B cell (primary cell): Measurements from ENCODE around the gene SARS2. TPM values are rescaled to one million over a fixed set of nuclear protein-coding genes. Genes with fewer than 3 reads are reported as not detected.

Experiments
- ATAC-seq: fragments of 200-7000 bp; cut with Tn5 transposase; one replicate; pipeline ENCODE4 v1.10.0; 2021; ENCODE audit warnings: low read depth, mild to moderate bottlenecking, moderate number of reproducible peaks, moderate library complexity
- CTCF ChIA-PET: fragments of 350-600 bp; sonication (Branson Sonifier 250); formaldehyde crosslinking; loops from one replicate; lab custom pipeline; 2021; ENCODE audit warnings: antibody characterized with exemption, inconsistent platforms; lab: Charles Lee
- POLR2A ChIA-PET: fragments of 350-600 bp; sonication (Branson Sonifier 250); formaldehyde crosslinking; loops from one replicate; lab custom pipeline; 2021; ENCODE audit warnings: antibody characterized with exemption; lab: Charles Lee
- DNase-seq: peaks from one replicate; pipeline ENCODE4 v3.0.0; 2013
- H2AFZ ChIP-seq: 2 replicates; pipeline ENCODE4 v1.6.1; 2012; ENCODE audit warnings: mild to moderate bottlenecking, low read depth, low read length; ENCODE audit not compliant: insufficient read depth, poor library complexity, severe bottlenecking
- H3K27ac ChIP-seq, 2 donors: 1 replicate in 1 of 2; 2 replicates in 1 of 2; pipeline ENCODE4 v1.5.1; 2012 to 2013; ENCODE audit warnings: low read length in 2 of 2, mild to moderate bottlenecking in 2 of 2, moderate library complexity in 1 of 2
- H3K27me3 ChIP-seq, 4 experiments: fragments of 200-600 bp in 1 of 4; sonication (generic) in 1 of 4; replicated peaks in 1 of 4; 1 replicate in 2 of 4; 2 replicates in 2 of 4; pipeline versions ENCODE4 v1.6.1 to v1.7.0; 2013 to 2016; ENCODE audit warnings: low read length in 3 of 4, mild to moderate bottlenecking in 2 of 4, mixed read lengths in 1 of 4, moderate library complexity in 1 of 4; ENCODE audit not compliant: insufficient read depth in 4 of 4, control insufficient read depth in 3 of 4; ENCODE audit errors: control extremely low read depth in 1 of 4
- H3K36me3 ChIP-seq, 2 experiments: replicated peaks in 1 of 2; 1 replicate in 1 of 2; 2 replicates in 1 of 2; pipeline versions ENCODE4 v1.6.1 to v1.7.1; 2013; ENCODE audit warnings: low read length in 1 of 2; ENCODE audit not compliant: insufficient read depth in 2 of 2, control insufficient read depth in 1 of 2; ENCODE audit errors: control extremely low read depth in 1 of 2, extremely low read depth in 1 of 2
- H3K4me1 ChIP-seq, 2 donors: fragments of 200-600 bp in 1 of 2; sonication (generic) in 1 of 2; 1 replicate in 1 of 2; 2 replicates in 1 of 2; pipeline versions ENCODE4 v1.5.1 to v1.6.1; 2013 to 2017; ENCODE audit warnings: low read length in 2 of 2; ENCODE audit not compliant: control insufficient read depth in 2 of 2, insufficient read depth in 2 of 2
- H3K4me2 ChIP-seq: replicated peaks from 2 replicates; pipeline ENCODE3; 2012; ENCODE audit warnings: mild to moderate bottlenecking, low read depth, low read length; ENCODE audit not compliant: poor library complexity, severe bottlenecking
- H3K4me3 ChIP-seq, 5 experiments: fragments of 200-600 bp in 1 of 5; sonication (generic) in 1 of 5; 1 replicate in 3 of 5; 2 replicates in 2 of 5; pipeline versions ENCODE4 v1.5.1 to v1.7.0; 2011 to 2016; ENCODE audit warnings: low read length in 4 of 5, mild to moderate bottlenecking in 4 of 5, low read depth in 2 of 5, control low read depth in 1 of 5, moderate library complexity in 1 of 5; ENCODE audit not compliant: insufficient read depth in 1 of 5; ENCODE audit errors: control extremely low read depth in 1 of 5, extremely low read depth in 1 of 5
- H3K79me2 ChIP-seq: fragments of 200-600 bp; sonication (generic); one replicate; pipeline ENCODE4 v1.6.0; 2016; ENCODE audit warnings: low read length; ENCODE audit not compliant: control insufficient read depth, insufficient read depth
- H3K9ac ChIP-seq: fragments of 200-600 bp; sonication (generic); 2 replicates; pipeline ENCODE4 v1.6.1; 2017; ENCODE audit warnings: mild to moderate bottlenecking, low read length, moderate library complexity
- H3K9me3 ChIP-seq, 3 donors: one replicate each; pipeline versions ENCODE4 v1.6.1 to v1.7.1; 2013; ENCODE audit warnings: low read length in 2 of 3; ENCODE audit not compliant: control insufficient read depth in 2 of 3, insufficient read depth in 1 of 3; ENCODE audit errors: control extremely low read depth in 1 of 3
- H4K20me1 ChIP-seq: 2 replicates; pipeline ENCODE4 v1.6.0; 2012; ENCODE audit warnings: mild to moderate bottlenecking, low read length; ENCODE audit not compliant: insufficient read depth, control insufficient read depth, poor library complexity, severe bottlenecking
- H3K27ac Mint-ChIP-seq: one replicate; pipeline ENCODE4 v1.8.0; 2021; ENCODE audit warnings: mixed read lengths
- H3K27me3 Mint-ChIP-seq: one replicate; pipeline ENCODE4 v1.8.0; 2021; ENCODE audit warnings: mixed read lengths
- H3K4me1 Mint-ChIP-seq: one replicate; pipeline ENCODE4 v1.8.0; 2021; ENCODE audit warnings: mixed read lengths
- H3K4me3 Mint-ChIP-seq: one replicate; pipeline ENCODE4 v1.8.0; 2021; ENCODE audit warnings: mixed read lengths
- H3K9me3 Mint-ChIP-seq: one replicate; pipeline ENCODE4 v1.8.0; 2022; ENCODE audit warnings: mixed read lengths; ENCODE audit not compliant: insufficient read depth
- EZH2 ChIP-seq: IDR thresholded peaks from 2 replicates; pipeline ENCODE4 v1.6.1; 2012; ENCODE audit warnings: borderline replicate concordance, low read depth, mild to moderate bottlenecking, moderate library complexity, low read length; ENCODE audit not compliant: insufficient read depth, poor library complexity, severe bottlenecking
- WGBS: methylation state at CpG from one replicate; pipeline ENCODE4 v1.1.5; 2013; ENCODE audit warnings: missing lambda C conversion rate; ENCODE audit not compliant: insufficient coverage; 5-methylcytosine and 5-hydroxymethylcytosine counted together
- intact Hi-C: fragments of 100-400 bp; cut with micrococcal nuclease; formaldehyde crosslinking; loops from one replicate; pipeline ENCODE4 v1.10.0; 2022
- polyA plus RNA-seq: library from polyadenylated mRNA; depleted of rRNA; stranded (reverse); fragments of >200 nt; gene quantifications from 2 replicates; pipeline ENCODE4 v1.2.3, GENCODE V29; 2012
- total RNA-seq, 2 donors: library from RNA; stranded (reverse); fragments of 120-200 nt in 1 of 2; gene quantifications; 1 replicate in 1 of 2; 2 replicates in 1 of 2; pipeline versions ENCODE4 v1.2.3 to v1.2.4, GENCODE V29; 2013 to 2022
- TF ChIP-seq, protein P1 (sequence below): fragments of 200-600 bp; IDR thresholded peaks from one replicate; pipeline ENCODE4 v1.8.0; 2022; ENCODE audit warnings: antibody characterized with exemption, mild to moderate bottlenecking

The SARS2 gene
- total and polyA plus RNA-seq, 2 donors (not counting 1 experiment from before 2014, with no cell fraction given) = 38.1 to 65.9 TPM

DNA sequence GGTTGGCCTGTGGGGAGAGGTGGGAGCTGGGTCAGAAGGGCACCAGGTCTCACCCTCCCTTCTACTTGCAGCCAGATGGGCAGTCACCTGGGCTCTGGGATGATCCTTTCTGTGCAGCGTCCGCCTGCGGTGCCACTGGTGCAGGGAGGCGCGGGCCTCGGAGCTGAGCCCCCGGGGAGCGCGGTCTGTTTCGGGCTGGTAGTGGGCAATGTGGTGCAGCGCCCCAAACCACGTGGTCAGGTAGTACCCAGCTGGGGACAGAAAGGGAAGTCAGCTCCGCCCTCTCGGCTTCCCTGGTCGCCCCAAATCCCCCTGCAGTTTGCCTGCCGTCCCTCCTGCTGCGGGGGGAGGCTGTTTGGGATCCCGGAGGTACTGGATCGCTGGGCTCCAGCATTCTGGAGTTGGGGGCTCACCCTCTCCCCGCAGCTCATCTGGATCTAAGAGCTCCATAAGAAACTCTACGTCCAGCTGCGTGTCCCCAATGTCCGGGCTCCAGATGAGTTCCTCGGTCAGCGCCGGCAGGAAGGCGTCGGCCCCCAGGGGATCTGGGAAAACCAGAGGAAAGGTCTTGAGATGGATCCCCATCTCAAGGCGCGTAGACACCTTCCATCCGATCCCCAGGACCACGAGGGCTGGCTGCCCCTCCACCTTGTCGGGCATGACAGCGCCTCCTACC lies 61.3 kb downstream of the SARS2 start:
- DNase-seq (peak; percentile 76), ATAC-seq (peak; percentile 34)
- peak overlapping the region; percentile 95 for H3K4me3 Mint-ChIP-seq
- H3K9ac ChIP-seq = peak overlapping the region; percentile 91
- peak overlapping the region; percentile 70 to 97 (median 86) for H3K4me3 ChIP-seq
- H3K4me1 Mint-ChIP-seq = peaks cover 61% of the 10 kb centered on the region
- POLR2A ChIA-PET = interaction anchor here (0.6 to 10.3 kb wide), 14 partner anchors 9 to 134 kb away, joined by 3 to 237 read pairs (median 4); partner anchors contain the start of genes ECH1, HNRNPL, MRPS12 and RINL
- CTCF ChIA-PET = interaction anchor here (0.6 to 4.2 kb wide), 23 partner anchors 8 to 222 kb away, joined by 3 to 42 read pairs (median 7); partner anchors contain the start of genes ACTN4, ECH1, MRPS12 and NFKBIB
- peaks cover 0 to 6% (median 0%) of the 10 kb centered on the region in 3 donors for H3K9me3 ChIP-seq
- H3K27ac ChIP-seq = peak overlapping the region; percentile 72 to 76
- no peaks in the 10 kb centered on the region for H3K9me3 Mint-ChIP-seq
- H3K27me3 ChIP-seq = no peaks in the 10 kb centered on the region
- H3K4me1 ChIP-seq = peaks cover 47 to 61% of the 10 kb centered on the region in 2 donors
- 3% methylated on average over 34 of the region's 34 CpGs for WGBS
- H3K36me3 ChIP-seq = peaks cover 0 to 7% of the 10 kb centered on the region in 2 experiments
- TF ChIP-seq, protein P1, sequence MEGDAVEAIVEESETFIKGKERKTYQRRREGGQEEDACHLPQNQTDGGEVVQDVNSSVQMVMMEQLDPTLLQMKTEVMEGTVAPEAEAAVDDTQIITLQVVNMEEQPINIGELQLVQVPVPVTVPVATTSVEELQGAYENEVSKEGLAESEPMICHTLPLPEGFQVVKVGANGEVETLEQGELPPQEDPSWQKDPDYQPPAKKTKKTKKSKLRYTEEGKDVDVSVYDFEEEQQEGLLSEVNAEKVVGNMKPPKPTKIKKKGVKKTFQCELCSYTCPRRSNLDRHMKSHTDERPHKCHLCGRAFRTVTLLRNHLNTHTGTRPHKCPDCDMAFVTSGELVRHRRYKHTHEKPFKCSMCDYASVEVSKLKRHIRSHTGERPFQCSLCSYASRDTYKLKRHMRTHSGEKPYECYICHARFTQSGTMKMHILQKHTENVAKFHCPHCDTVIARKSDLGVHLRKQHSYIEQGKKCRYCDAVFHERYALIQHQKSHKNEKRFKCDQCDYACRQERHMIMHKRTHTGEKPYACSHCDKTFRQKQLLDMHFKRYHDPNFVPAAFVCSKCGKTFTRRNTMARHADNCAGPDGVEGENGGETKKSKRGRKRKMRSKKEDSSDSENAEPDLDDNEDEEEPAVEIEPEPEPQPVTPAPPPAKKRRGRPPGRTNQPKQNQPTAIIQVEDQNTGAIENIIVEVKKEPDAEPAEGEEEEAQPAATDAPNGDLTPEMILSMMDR = no peak
- TF ChIP-seq EZH2 = no peak
- H3K27me3 Mint-ChIP-seq = no peaks in the 10 kb centered on the region
- peak overlapping the region; percentile 92 for H3K27ac Mint-ChIP-seq
- peaks cover 20% of the 10 kb centered on the region for H3K79me2 ChIP-seq
- H4K20me1 ChIP-seq = no peaks in the 10 kb centered on the region
- peak overlapping the region; percentile 80 for H2AFZ ChIP-seq
- intact Hi-C loops = loop anchor here (1.0 to 10.0 kb wide), 7 partner anchors 18 to 536 kb away; partner anchors contain the start of genes ECH1, FAM98C, NFKBIB and SIRT2
- H3K4me2 ChIP-seq = peak overlapping the region; percentile 99
